Kidney (tissue), 14 donors: ENCODE results near the gene RALGPS1. TPM values are rescaled to one million over a fixed set of nuclear protein-coding genes. Genes with fewer than 3 reads are reported as not detected.

Source experiments
- DNase-seq, 5 donors: peaks; one replicate each; pipeline ENCODE4 v3.0.0-alpha.2; 2013 to 2020
- FAIRE-seq: peaks from 2 replicates; lab custom pipeline; 2012; peaks lifted over from hg19 to GRCh38; lab: Jason Lieb, UNC
- H3K27ac ChIP-seq, 2 donors: one replicate each; pipeline ENCODE4 v1.7.0; 2013; ENCODE audit warnings: low read depth in 2 of 2, low read length in 2 of 2, inconsistent platforms in 1 of 2
- H3K27me3 ChIP-seq: one replicate; pipeline ENCODE4 v1.7.1; 2013; ENCODE audit warnings: low read length, inconsistent platforms; ENCODE audit not compliant: control insufficient read depth, insufficient read depth
- H3K36me3 ChIP-seq, 3 donors: one replicate each; pipeline versions ENCODE4 v1.7.0 to v1.7.1; 2013; ENCODE audit warnings: low read length in 3 of 3, control low read depth in 1 of 3, inconsistent platforms in 1 of 3; ENCODE audit not compliant: insufficient read depth in 3 of 3, control insufficient read depth in 2 of 3
- H3K4me1 ChIP-seq, 3 donors: one replicate each; pipeline versions ENCODE4 v1.7.0 to v1.7.1; 2013; ENCODE audit warnings: low read length in 3 of 3, inconsistent platforms in 1 of 3, low read depth in 1 of 3; ENCODE audit not compliant: control insufficient read depth in 2 of 3, insufficient read depth in 2 of 3
- H3K4me3 ChIP-seq, 3 donors: one replicate each; pipeline versions ENCODE4 v1.7.0 to v1.8.1; 2013; ENCODE audit warnings: low read length in 3 of 3, control low read depth in 1 of 3, inconsistent platforms in 1 of 3
- H3K9ac ChIP-seq, 3 donors: one replicate each; pipeline versions ENCODE4 v1.7.0 to v1.7.1; 2013; ENCODE audit warnings: low read length in 3 of 3, control low read depth in 1 of 3, inconsistent platforms in 1 of 3
- H3K9me3 ChIP-seq, 3 donors: one replicate each; pipeline versions ENCODE4 v1.7.0 to v1.7.1; 2013; ENCODE audit warnings: low read length in 3 of 3, control low read depth in 1 of 3, inconsistent platforms in 1 of 3; ENCODE audit not compliant: control insufficient read depth in 2 of 3, insufficient read depth in 1 of 3
- intact Hi-C: fragments of 100-400 bp; cut with DNase I; formaldehyde crosslinking; loops from one replicate; pipeline ENCODE4 v1.11.1; 2022
- polyA plus RNA-seq: library from polyadenylated mRNA; stranded (reverse); fragments of 350-450 nt; fragmentation: Illumina TruSeq; extraction: RNeasy Lipid Tissue Mini Kit (QIAGEN cat#74804); gene quantifications from one replicate; pipeline ENCODE4 v1.2.3, GENCODE V29; 2014; ENCODE audit warnings: low read depth, low replicate concordance; ENCODE audit not compliant: insufficient read depth
- total RNA-seq: library from RNA; stranded (reverse); fragmentation: NEBNext Ultra II Directional; extraction: Animal tissue kit (Norgen Biotek cat#: 25700); gene quantifications from one replicate; pipeline ENCODE4 v1.2.1, GENCODE V29; 2021
- TF ChIP-seq, protein P1 (sequence below): IDR thresholded peaks from 3 replicates; pipeline ENCODE4 v1.5.1; 2012; ENCODE audit warnings: mild to moderate bottlenecking, moderate library complexity, borderline replicate concordance; ENCODE audit not compliant: insufficient read depth; ENCODE audit errors: extremely low read depth
- donor health status: control.
- donor health status: control.
- donor health status: control.
- donor health status: control.
- donor health status: control.
- donor health status: DM: yes; HTN: yes; CAD: no.
- donor health status: Normal renal cell carcinoma (clear cell type).

The RALGPS1 gene
- total and polyA plus RNA-seq, 2 donors from 2014 or later = 9.4 to 25.2 TPM

DNA sequence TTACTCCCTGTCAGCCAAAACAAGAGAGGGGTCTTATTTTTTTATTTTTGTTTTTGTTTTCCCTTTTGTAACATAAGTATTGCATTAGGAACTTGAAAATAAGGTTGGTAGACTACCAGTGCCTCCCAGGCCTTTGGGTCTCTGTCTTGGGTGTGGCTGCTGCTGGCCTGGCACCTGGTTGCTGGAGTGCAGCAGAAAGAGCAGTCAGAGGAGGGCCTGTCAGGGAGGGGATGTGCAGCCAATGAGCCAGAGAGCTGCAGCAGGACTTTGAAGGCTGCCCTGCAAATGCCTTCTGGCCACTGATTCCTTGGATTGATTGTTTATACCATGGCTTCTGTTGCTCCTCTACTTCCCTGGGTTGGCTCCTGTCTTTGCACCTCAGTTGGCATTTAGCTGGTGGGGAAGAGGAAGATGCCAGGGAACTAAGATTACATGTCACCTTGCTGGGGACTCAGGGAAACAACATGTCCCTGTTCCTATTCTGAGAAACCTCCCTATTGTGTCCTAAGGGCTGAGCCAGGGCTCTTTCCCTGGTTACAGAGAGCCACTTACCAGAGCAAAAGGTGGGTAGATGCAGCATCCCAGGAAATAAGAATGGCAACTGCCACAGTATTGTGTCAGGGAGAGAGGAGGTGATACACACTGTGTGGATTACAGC, 141.3 kb downstream of the RALGPS1 start:
- intact Hi-C loops = no loop called here
- H3K9ac ChIP-seq = no peak overlapping the region
- no peaks in the 10 kb centered on the region for H3K27me3 ChIP-seq
- no peak overlapping the region for H3K4me3 ChIP-seq
- H3K27ac ChIP-seq = no peak overlapping the region
- FAIRE-seq (no peak), DNase-seq (peak in 1 of 5 donors; percentile 5)
- H3K36me3 ChIP-seq = no peaks in the 10 kb centered on the region
- H3K4me1 ChIP-seq = peaks cover 0 to 11% (median 0%) of the 10 kb centered on the region in 3 donors
- TF ChIP-seq, protein P1, sequence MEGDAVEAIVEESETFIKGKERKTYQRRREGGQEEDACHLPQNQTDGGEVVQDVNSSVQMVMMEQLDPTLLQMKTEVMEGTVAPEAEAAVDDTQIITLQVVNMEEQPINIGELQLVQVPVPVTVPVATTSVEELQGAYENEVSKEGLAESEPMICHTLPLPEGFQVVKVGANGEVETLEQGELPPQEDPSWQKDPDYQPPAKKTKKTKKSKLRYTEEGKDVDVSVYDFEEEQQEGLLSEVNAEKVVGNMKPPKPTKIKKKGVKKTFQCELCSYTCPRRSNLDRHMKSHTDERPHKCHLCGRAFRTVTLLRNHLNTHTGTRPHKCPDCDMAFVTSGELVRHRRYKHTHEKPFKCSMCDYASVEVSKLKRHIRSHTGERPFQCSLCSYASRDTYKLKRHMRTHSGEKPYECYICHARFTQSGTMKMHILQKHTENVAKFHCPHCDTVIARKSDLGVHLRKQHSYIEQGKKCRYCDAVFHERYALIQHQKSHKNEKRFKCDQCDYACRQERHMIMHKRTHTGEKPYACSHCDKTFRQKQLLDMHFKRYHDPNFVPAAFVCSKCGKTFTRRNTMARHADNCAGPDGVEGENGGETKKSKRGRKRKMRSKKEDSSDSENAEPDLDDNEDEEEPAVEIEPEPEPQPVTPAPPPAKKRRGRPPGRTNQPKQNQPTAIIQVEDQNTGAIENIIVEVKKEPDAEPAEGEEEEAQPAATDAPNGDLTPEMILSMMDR = no peak
- no peaks in the 10 kb centered on the region for H3K9me3 ChIP-seq

DNA sequence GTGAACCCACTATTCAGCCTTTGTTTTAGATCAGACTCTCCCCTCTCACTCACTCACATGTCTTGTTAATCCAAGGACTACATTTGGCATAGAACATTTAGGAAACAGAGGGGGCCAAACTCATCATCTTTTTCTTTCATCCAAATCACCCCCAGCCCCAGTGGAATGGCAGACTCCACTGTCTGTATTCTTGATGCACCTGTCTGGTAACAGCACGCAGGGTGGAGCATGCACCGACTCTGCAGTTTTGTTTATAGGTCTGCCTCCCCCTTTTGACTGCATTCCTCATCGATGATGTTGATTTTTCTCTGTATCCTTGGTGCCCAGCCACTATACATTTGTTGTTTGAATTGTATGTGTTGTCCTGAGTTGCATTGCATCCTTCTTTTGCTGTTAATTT, 141.9 kb downstream of the RALGPS1 start:
- H3K4me1 ChIP-seq = peaks cover 0 to 11% (median 0%) of the 10 kb centered on the region in 3 donors
- no peak overlapping the region for H3K9ac ChIP-seq
- no peak overlapping the region for H3K27ac ChIP-seq
- TF ChIP-seq, protein P1 = no peak
- no peaks in the 10 kb centered on the region for H3K9me3 ChIP-seq
- FAIRE-seq (no peak), DNase-seq (no peak)
- intact Hi-C loops = no loop called here
- H3K36me3 ChIP-seq = peaks cover 0 to 2% (median 0%) of the 10 kb centered on the region in 3 donors
- no peaks in the 10 kb centered on the region for H3K27me3 ChIP-seq
- no peak overlapping the region for H3K4me3 ChIP-seq

DNA sequence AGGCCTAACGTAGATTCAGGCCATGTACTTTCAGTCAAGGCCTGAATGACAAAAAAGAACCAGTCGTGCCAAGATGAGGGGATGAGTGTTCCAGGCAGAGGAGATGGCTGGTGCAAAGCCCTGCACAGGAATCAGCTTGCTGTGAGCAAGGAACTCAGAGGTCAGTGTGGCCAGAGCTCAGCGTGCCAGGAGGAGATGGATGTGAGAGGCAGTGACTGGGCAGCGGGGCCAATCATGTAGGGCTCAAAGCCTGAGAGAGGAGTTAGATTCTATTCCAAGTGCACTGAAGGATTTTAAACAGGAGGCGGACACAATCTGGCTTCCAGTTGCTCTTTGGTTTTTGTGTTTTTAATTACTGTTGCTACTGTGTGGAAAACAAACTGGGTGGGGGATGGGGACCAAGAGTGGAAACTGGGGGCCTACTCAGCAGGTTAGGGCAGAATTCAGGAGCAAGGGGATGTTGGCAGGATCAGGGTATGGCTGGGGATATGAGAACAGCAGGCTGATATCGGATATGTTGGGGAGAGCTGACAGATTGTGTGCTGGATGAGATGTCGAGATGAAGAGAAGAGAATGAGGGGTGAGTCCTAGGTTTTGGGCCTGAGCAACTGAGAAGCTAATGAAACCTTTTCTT, 143.5 kb downstream of the RALGPS1 start:
- DNase-seq = peak in 2 of 5 donors; percentile 7 to 20
- no peak overlapping the region for H3K4me3 ChIP-seq
- TF ChIP-seq, protein P1 = no peak
- H3K9me3 ChIP-seq = no peaks in the 10 kb centered on the region
- no peak overlapping the region for H3K9ac ChIP-seq
- FAIRE-seq = no peak
- H3K4me1 ChIP-seq = peaks cover 0 to 7% (median 0%) of the 10 kb centered on the region in 3 donors
- H3K27ac ChIP-seq = no peak overlapping the region
- H3K27me3 ChIP-seq = no peaks in the 10 kb centered on the region
- peaks cover 0 to 2% (median 0%) of the 10 kb centered on the region in 3 donors for H3K36me3 ChIP-seq
- intact Hi-C loops = no loop called here
